Left ventricle myocardium inferior (tissue), 1 donor: ENCODE results near the gene DNAH3. TPM values are rescaled to one million over a fixed set of nuclear protein-coding genes. Genes with fewer than 3 reads are reported as not detected.
"Not testable (repeated sequence)": the region's sequence is repeated elsewhere in the genome, so short reads cannot be mapped to it uniquely, and the experiment has no call there.

Source experiments
- DNase-seq: peaks from one replicate; pipeline ENCODE4 v3.0.0-alpha.2; 2020
- H3K27ac ChIP-seq: fragments of 200-600 bp; replicated peaks from 2 replicates; pipeline ENCODE4 v1.8.0; 2021
- H3K27me3 ChIP-seq: fragments of 200-600 bp; 2 replicates; pipeline ENCODE4 v1.8.0; 2021; ENCODE audit warnings: low read depth
- H3K36me3 ChIP-seq: fragments of 200-600 bp; 2 replicates; pipeline ENCODE4 v1.8.0; 2021
- H3K4me1 ChIP-seq: fragments of 200-600 bp; 2 replicates; pipeline ENCODE4 v1.8.0; 2021
- H3K4me3 ChIP-seq: fragments of 200-600 bp; 2 replicates; pipeline ENCODE4 v1.8.0; 2021; ENCODE audit warnings: mild to moderate bottlenecking, moderate library complexity
- H3K9me3 ChIP-seq: fragments of 200-600 bp; replicated peaks from 2 replicates; pipeline ENCODE4 v1.8.0; 2021
- CTCF ChIP-seq: fragments of 200-600 bp; IDR thresholded peaks from 2 replicates; pipeline ENCODE4 v1.8.0; 2021; ENCODE audit warnings: antibody characterized with exemption, mild to moderate bottlenecking, borderline replicate concordance
- intact Hi-C: fragments of 100-400 bp; cut with micrococcal nuclease; formaldehyde crosslinking; loops from one replicate; pipeline ENCODE4 v1.11.0; 2022
- total RNA-seq: library from RNA; stranded (reverse); fragmentation: NEBNext Ultra II Directional; extraction: Animal tissue kit (Norgen Biotek cat#: 25700); gene quantifications from one replicate; pipeline ENCODE4 v1.2.1, GENCODE V29; 2021
- donor health status: DM: no; HTN: yes; CAD: no; lungs with severe emphysema.

Gene DNAH3
- total RNA-seq, 1 donor from 2014 or later, result 1.8 TPM

GRCh38 chr16:21101631-21102420 lies 48.8 kb downstream of the DNAH3 start:
- Histone ChIP-seq H3K4me3 (no peak overlapping the region), H3K27me3 (no peaks in the 10 kb centered on the region), H3K4me1 (no peaks in the 10 kb centered on the region), H3K9me3 (no peaks in the 10 kb centered on the region), H3K27ac (no peak overlapping the region), H3K36me3 (no peaks in the 10 kb centered on the region)
- TF ChIP-seq CTCF, result peak; percentile 63
- peak; percentile 21 for DNase-seq
- intact Hi-C loops, result no loop called here

GRCh38 chr16:21100447-21100846 lies 50.2 kb downstream of the DNAH3 start:
- intact Hi-C loops, result no loop called here
- no peaks in the 10 kb centered on the region for H3K9me3 ChIP-seq
- TF ChIP-seq CTCF, result no peak
- H3K4me1 ChIP-seq, result no peaks in the 10 kb centered on the region
- no peak overlapping the region for H3K4me3 ChIP-seq
- no peaks in the 10 kb centered on the region for H3K27me3 ChIP-seq
- no peak overlapping the region for H3K27ac ChIP-seq
- no peak for DNase-seq
- no peaks in the 10 kb centered on the region for H3K36me3 ChIP-seq

GRCh38 chr16:21097151-21097550 lies 53.5 kb downstream of the DNAH3 start:
- Histone ChIP-seq H3K27ac (no peak overlapping the region), H3K9me3 (peaks cover 3% of the 10 kb centered on the region), H3K36me3 (no peaks in the 10 kb centered on the region), H3K4me3 (no peak overlapping the region), H3K27me3 (no peaks in the 10 kb centered on the region), H3K4me1 (no peaks in the 10 kb centered on the region)
- no peak for DNase-seq
- TF ChIP-seq CTCF, result no peak
- intact Hi-C loops, result no loop called here

GRCh38 chr16:21094719-21095118 lies 55.9 kb downstream of the DNAH3 start:
- H3K27me3 ChIP-seq, H3K27ac ChIP-seq, intact Hi-C loops, DNase-seq, H3K9me3 ChIP-seq, H3K4me3 ChIP-seq, H3K4me1 ChIP-seq, H3K36me3 ChIP-seq: not testable (repeated sequence)

GRCh38 chr16:21092951-21093350 lies 57.7 kb downstream of the DNAH3 start:
- Histone ChIP-seq H3K27me3 (no peaks in the 10 kb centered on the region), H3K4me1 (no peaks in the 10 kb centered on the region), H3K4me3 (no peak overlapping the region), H3K36me3 (no peaks in the 10 kb centered on the region), H3K27ac (no peak overlapping the region), H3K9me3 (peaks cover 9% of the 10 kb centered on the region)
- TF ChIP-seq CTCF, result no peak
- intact Hi-C loops, result no loop called here
- no peak for DNase-seq
